WI38 (cell line): ENCODE measurements around the gene OCA2.

Experiments used
- H3K4me3 ChIP-seq: 2 replicates; pipeline ENCODE4 v1.5.1; 2011; ENCODE audit warnings: low read depth, mild to moderate bottlenecking, control low read depth, low read length
- CTCF ChIP-seq: IDR thresholded peaks from 2 replicates; pipeline ENCODE4 v1.5.1; 2012; ENCODE audit warnings: low read depth, mild to moderate bottlenecking, control low read depth, low read length

The OCA2 gene

GRCh38 chr15:28049581-28049980 lies 49.5 kb downstream of the OCA2 start:
- TF ChIP-seq CTCF: no peak
- H3K4me3 ChIP-seq: no peak overlapping the region

DNA sequence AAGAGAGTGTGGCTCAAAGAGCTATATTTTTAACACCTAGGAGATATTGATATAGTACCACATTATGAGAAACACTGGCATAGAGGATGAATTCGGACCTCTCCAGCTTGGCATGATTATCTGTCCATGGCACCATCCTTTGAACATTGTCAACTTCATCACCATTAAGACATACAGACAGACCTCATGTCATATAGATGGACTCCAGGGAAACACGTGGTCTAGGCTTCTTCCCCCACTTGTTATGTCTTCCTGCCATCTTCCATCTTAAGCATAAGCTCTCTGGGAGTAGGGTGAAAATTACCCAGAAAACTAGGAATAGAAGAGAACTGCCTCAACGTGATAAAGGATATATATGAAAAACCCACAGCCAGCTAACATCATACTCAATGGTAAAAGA lies 51.8 kb downstream of the OCA2 start:
- H3K4me3 ChIP-seq: no peak overlapping the region
- TF ChIP-seq CTCF: no peak

DNA sequence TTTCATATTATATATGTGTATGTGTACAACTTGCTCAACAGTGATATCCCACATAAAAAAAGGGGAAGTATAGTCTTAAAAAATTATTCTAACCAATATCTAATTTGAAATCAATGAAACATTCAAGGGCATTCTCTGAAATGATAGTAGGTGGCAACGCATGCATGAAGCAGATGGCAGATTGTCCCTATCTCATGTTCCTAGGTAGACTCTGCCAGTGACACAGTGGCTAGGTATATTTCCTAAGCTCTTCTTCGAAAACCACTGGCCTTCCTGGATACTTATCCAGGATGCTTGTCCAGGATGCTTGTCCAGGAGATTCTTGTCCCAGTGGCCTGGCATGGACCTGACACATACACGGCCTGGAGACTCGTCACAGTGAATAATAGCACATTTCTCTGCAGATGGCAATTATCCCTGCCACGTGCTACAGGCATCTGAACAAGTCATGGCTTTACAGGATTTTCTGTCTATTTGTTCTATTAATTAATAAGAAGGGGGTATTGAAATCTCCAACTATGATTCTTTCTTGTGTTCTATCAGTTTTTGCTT lies 54.9 kb downstream of the OCA2 start:
- TF ChIP-seq CTCF: no peak
- no peak overlapping the region for H3K4me3 ChIP-seq

GRCh38 chr15:28043691-28044091 lies 55.4 kb downstream of the OCA2 start:
- no peak for TF ChIP-seq CTCF
- H3K4me3 ChIP-seq: no peak overlapping the region

GRCh38 chr15:28037969-28038590 lies 61.0 kb downstream of the OCA2 start:
- H3K4me3 ChIP-seq: no peak overlapping the region
- no peak for TF ChIP-seq CTCF

DNA sequence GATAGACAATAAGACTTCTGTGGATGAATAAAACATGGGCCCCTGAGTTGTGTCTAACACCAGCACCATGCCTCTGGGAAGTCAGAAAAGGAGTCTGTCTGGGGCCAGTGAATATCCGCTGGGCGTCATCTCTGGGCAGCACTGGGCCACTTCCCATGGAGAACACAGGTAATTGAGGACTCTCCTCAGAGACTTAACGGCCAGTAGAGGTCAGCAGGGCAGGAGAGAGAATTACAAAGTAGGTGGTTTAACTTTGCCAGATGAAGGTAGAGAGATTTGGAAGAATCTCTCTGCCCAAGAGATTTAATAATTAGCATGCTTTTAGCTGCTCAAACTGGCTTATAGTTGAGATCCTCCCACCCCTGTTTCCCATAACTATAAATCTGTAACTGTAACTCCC lies 65.7 kb downstream of the OCA2 start:
- TF ChIP-seq CTCF: no peak

GRCh38 chr15:28030801-28031200 lies 68.3 kb downstream of the OCA2 start:
- no peak overlapping the region for H3K4me3 ChIP-seq
- TF ChIP-seq CTCF: no peak

More for the DNA sequence above, 65.7 kb downstream of the OCA2 start:
- H3K4me3 ChIP-seq: no peak overlapping the region
